ENCODE results near the gene KCND2.

GRCh38 chr7:120615703-120616102 is 342.7 kb downstream of the KCND2 start:
- no peak for TF ChIP-seq CTCF (conservative IDR thresholded peaks at IDR 0.05; ENCODE audit: low read length)
- no peak for TF ChIP-seq EZH2phosphoT487 (IDR thresholded peaks at IDR 0.05; ENCODE audit: borderline replicate concordance, low read depth, low read length)
